GM10266 (cell line): ENCODE data around the gene ENTHD1.

Source experiments
- DNase-seq: peaks from one replicate; pipeline ENCODE4 v3.0.0; 2012; ENCODE audit errors: extremely low spot score
- CTCF ChIP-seq: IDR thresholded peaks from 2 replicates; pipeline ENCODE4 v1.5.1; 2012; ENCODE audit warnings: mild to moderate bottlenecking, low read depth; ENCODE audit not compliant: control insufficient read depth, insufficient read depth; ENCODE audit errors: missing control alignments

The ENTHD1 gene

DNA sequence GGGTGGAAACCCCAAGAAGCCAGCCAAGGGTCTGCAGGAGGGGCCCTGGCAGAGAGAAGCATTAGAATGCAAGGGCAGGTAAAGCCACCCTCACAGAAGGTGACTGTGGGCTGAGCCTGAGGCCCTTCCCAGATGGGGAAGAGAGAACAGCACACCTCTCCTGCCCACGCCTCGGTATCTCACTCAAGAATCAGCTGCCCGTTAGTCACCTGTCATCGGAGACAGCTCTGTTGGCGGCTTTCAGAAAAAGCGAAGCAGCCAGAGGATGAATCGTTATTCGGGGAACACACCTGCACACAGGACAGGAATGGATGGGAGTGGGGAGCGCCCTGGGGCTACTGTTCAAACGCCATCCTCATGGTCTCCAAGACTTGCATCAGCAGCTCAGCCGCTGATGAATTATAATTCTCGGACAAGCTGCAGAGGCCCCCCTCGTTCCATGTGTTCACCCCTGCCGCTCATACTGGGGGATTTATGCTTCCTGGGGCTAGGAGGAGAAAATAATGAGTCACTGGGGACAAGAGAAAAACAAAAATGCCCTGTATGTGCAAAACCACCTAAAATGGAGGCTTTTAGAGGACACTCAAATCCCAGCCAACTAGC, 45.0 kb upstream of the ENTHD1 start:
- no peak for DNase-seq
- TF ChIP-seq CTCF: no peak

- TF ChIP-seq CTCF: no peak
- DNase-seq: no peak
Observed at GRCh38 chr22:39937906-39938305, 44.3 kb upstream of the ENTHD1 start.

DNA sequence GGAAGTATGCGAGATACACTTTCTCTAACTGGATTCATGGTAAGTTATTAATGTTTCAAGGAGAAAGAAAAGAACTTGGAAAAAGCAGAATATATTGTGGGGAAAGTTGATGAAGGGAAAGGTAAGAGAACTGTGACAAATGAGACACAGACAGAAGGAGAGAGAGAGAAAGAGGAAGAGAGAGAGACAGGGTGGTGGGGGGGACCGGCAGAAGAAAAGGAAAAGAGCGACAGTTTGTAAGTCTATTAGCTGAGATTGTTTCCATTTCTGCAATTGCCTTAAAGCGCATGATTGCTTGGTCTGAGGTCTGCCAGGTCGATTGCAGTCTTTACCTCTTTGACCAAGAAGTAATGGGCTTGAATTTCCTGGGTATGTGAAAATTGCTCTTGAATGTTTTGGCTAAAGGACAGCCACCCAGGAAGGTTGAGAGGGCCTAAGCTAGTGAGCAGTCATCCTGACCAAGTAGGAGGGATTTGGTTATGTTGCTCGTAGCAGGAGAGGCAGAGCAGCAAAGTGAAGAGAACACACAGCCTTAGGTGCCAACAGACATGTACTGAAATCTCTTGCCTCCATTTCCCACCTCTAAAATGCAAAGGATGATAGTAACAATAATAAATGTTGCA, 43.1 kb upstream of the ENTHD1 start:
- no peak for TF ChIP-seq CTCF
- no peak for DNase-seq

DNA sequence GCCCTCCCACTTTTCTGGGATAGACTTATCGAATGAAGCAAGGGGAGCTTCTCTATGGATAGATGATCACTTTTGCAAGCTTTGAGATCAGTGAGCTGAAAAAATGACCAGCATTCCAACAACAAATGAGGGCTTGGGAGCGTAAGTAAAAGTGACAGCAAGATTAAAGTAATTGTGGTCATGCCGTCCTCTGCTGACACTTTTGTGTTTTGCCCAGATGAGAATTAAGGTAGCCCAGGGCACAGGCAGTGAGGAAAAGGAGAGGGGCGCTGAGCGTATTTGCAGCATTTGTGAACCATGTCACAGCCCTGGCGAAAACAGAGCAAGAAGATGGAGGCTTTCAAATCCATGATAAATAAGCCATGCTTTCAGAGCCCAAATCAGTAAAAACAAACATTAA, 42.1 kb upstream of the ENTHD1 start:
- DNase-seq: no peak
- TF ChIP-seq CTCF: no peak

- DNase-seq: no peak
- TF ChIP-seq CTCF: no peak
Observed at GRCh38 chr22:39935116-39935515, 41.6 kb upstream of the ENTHD1 start.

DNA sequence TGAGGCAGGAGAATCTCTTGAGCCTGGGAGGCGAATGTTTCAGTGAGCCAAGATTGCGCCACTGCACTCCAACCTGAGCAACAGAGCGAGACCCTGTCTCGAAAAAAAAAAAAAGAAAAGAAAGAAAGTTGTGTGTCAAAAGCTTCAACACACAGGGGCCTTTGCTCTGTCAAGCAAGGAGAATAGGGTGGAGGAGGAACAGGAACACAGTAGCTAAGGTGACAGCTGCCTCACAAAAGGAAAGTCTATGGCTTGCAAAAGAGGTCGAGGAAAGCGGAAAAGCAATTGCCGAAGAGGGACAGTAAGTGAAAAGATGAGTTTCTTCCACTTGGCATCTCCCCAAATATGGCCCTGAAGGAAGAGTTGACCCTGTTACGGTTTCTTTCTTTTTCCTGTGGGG, 40.2 kb upstream of the ENTHD1 start:
- TF ChIP-seq CTCF: no peak
- DNase-seq: no peak

DNA sequence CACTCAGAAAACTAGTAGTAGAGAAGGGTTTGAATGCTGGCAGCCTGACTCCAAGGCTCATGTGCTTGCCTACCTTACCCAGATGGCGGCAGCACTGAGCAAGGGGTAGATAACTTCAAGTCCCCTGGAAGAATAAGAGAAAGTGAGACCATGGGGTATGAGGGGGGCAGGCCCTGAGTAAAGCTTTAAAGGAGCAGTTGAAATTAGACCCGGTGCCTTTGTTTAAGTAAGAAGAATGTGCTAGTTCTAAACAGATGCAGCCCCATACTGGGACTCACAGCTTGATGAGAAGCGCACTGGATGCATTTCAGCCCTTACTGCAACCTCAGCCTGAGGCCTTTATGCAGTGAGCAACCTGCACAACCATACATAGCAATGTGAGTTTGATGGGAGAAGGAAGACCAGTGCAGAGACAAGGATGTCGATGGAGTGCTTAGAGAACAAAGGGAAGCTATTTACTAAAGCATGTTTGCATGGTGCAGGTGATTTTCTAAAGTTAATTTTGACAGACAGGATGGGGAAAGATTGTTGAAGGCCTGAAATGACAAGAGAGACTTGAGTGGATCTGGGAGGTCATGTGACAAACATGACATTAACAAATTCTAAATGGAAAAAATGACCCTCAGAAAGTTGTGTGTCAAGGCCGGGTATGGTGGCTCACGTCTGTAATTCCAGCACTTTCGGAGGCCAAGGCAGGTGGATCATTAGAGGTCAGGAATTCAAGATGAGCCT, 39.5 kb upstream of the ENTHD1 start:
- TF ChIP-seq CTCF: peak; percentile 65
- DNase-seq: peak; percentile 50
